HL-60 (cell line): ENCODE data around the gene EVA1A.

Experiments used
- DNase-seq, 2 experiments: peaks; one replicate each; pipeline ENCODE4 v3.0.0-alpha.2; 2010 to 2020; ENCODE audit warnings: low read depth in 1 of 2, low spot score in 1 of 2
- H3K27ac ChIP-seq: fragments of 250-450 bp; sonication (Bioruptor Pico); replicated peaks from 2 replicates; pipeline ENCODE4 v1.5.1; 2020; ENCODE audit warnings: mild to moderate bottlenecking, moderate library complexity
- H3K27me3 ChIP-seq: fragments of 250-450 bp; sonication (Bioruptor Pico); 2 replicates; pipeline ENCODE4 v1.5.1; 2021; ENCODE audit warnings: mild to moderate bottlenecking, moderate library complexity; ENCODE audit not compliant: insufficient read depth, poor library complexity, severe bottlenecking
- H3K4me3 ChIP-seq: replicated peaks from 2 replicates; pipeline ENCODE4 v1.5.1; 2011; ENCODE audit warnings: mild to moderate bottlenecking, control low read depth, low read length; ENCODE audit not compliant: insufficient read depth
- CTCF ChIP-seq: IDR thresholded peaks from one replicate; pipeline ENCODE4 v1.5.1; 2011; ENCODE audit warnings: low read length, control low read depth, inconsistent platforms; ENCODE audit not compliant: insufficient read depth
- GABPA ChIP-seq: IDR thresholded peaks from 2 replicates; pipeline ENCODE4 v1.6.1; 2012; ENCODE audit warnings: low read depth
- POLR2AphosphoS5 ChIP-seq: IDR thresholded peaks from 2 replicates; pipeline ENCODE4 v1.6.1; 2012; ENCODE audit warnings: low read depth
- REST ChIP-seq: IDR thresholded peaks from 2 replicates; pipeline ENCODE4 v1.6.1; 2012; ENCODE audit warnings: low read depth; ENCODE audit not compliant: insufficient replicate concordance
- SPI1 ChIP-seq: IDR thresholded peaks from 2 replicates; pipeline ENCODE4 v1.6.1; 2012; ENCODE audit warnings: low read depth, mild to moderate bottlenecking, borderline replicate concordance

EVA1A gene

DNA sequence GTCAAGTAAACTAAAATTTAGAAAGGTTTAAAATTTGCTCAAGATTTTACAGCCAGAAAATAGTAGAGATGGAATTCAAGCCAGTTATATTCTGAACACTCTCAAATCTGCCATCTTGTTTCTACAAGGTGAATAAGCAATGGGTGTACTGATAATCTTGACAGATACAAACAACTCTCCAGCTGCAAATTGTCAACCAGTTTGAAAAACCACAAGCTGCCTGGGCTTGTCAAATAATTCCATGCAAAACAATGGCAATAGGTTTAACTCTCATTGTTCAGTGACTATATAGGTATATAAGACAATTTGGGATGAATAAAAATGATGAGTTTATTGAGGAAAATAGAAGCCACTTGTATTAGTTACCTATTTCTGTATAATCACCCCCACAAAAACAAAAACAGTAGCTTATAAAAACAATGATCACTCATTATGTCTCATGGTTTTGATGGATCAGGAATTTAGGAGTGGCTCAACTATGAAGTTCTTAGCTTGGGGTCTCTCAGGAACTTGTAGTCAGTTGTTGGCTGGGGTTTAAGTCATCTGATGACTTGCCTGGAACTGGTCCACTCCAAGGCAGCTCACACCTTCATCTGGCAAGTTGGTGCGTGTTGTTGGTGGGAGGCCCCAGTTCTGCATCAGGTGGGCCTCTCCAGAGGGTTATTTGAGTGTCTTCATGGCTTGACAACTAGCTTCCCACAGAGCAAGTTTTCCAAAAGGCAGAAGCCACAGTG, 12.6 kb upstream of the EVA1A start:
- H3K27me3 ChIP-seq = no peaks in the 10 kb centered on the region
- DNase-seq = no peak
- no peak overlapping the region for H3K27ac ChIP-seq
- no peak for TF ChIP-seq SPI1
- no peak for TF ChIP-seq REST
- TF ChIP-seq GABPA = no peak
- no peak for TF ChIP-seq POLR2AphosphoS5
- no peak for TF ChIP-seq CTCF
- no peak overlapping the region for H3K4me3 ChIP-seq

- H3K4me3 ChIP-seq = no peak overlapping the region
- no peak for DNase-seq
- H3K27me3 ChIP-seq = no peaks in the 10 kb centered on the region
- no peak overlapping the region for H3K27ac ChIP-seq
- TF ChIP-seq GABPA = no peak
- no peak for TF ChIP-seq CTCF
- no peak for TF ChIP-seq SPI1
- no peak for TF ChIP-seq REST
- no peak for TF ChIP-seq POLR2AphosphoS5
These were observed 11.1 kb upstream of the EVA1A start for GRCh38 chr2:75571730-75572430.

DNA sequence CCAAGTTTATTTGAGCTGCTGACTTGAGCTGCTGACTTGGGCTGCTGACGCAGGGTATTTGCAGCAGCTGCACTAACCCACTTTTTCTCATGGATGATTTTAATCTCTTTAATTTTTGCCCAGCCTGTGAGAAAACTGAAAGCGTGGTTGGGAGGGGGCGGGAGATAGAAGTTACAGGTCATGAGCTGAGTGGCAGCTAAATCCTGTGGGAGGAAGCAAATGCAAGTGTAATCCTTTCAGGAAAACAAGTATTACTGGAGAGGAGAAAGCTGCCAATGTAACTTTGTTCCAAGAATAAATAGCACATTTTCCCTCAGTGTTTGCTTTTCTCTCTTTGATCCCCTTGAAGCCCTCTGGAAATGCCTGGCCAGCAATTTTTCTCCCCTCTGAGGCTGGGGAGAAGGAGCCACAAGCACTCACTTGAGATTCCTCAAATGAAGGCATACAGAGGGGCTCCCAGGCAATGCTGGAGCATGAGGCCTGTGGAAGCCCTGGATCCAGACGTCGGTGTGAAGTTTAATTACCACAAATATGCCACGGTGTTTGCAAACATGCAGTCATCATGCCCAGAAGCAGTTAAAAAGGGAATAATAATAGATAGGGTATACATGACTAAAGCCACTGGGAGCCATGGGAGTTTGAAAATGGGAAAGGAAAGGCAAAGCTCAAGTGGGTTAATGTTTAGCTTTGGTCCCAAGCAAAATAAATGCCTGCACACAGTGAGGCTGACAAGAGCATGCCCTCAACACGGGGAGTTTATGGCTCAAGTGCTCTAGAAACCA, 10.4 kb upstream of the EVA1A start:
- TF ChIP-seq POLR2AphosphoS5 (no peak), SPI1 (no peak), GABPA (no peak), REST (no peak), CTCF (no peak)
- no peak overlapping the region for H3K27ac ChIP-seq
- DNase-seq = no peak
- no peaks in the 10 kb centered on the region for H3K27me3 ChIP-seq
- no peak overlapping the region for H3K4me3 ChIP-seq
